22Rv1 (cell line): ENCODE results near the gene SHMT2.
A peak's percentile ranks its signal among the peaks of the same experiment; 100 is the strongest.

Experiments used
- H3K27ac ChIP-seq: fragments of 450-650 bp; 2 replicates; pipeline ENCODE4 v1.5.1; 2017
- CTCF ChIP-seq: fragments of 450-650 bp; IDR thresholded peaks from 2 replicates; pipeline ENCODE4 v1.5.1; 2017; ENCODE audit warnings: mild to moderate bottlenecking
- ZFX ChIP-seq: fragments of 450-650 bp; IDR thresholded peaks from 2 replicates; pipeline ENCODE4 v1.6.1; 2017; ENCODE audit warnings: antibody characterized with exemption, borderline replicate concordance

SHMT2 gene

GRCh38 chr12:57227315-57228115 lies 2.0 kb upstream of the SHMT2 start:
- no peak for TF ChIP-seq CTCF
- TF ChIP-seq ZFX = no peak
- peak overlapping the region; percentile 100 for H3K27ac ChIP-seq

GRCh38 chr12:57229046-57229633 lies 371 bp upstream of the SHMT2 start:
- TF ChIP-seq CTCF = no peak
- TF ChIP-seq ZFX = no peak
- peak overlapping the region; percentile 100 for H3K27ac ChIP-seq

GRCh38 chr12:57230381-57231155 lies 1.1 kb downstream of the SHMT2 start:
- H3K27ac ChIP-seq = peak overlapping the region; percentile 100
- TF ChIP-seq CTCF (no peak), ZFX (no peak)

GRCh38 chr12:57231276-57232021 lies 1.9 kb downstream of the SHMT2 start:
- H3K27ac ChIP-seq = peak overlapping the region; percentile 100
- no peak for TF ChIP-seq ZFX
- TF ChIP-seq CTCF = no peak

- TF ChIP-seq CTCF (no peak), ZFX (no peak)
- peak overlapping the region; percentile 100 for H3K27ac ChIP-seq
These were observed 2.7 kb downstream of the SHMT2 start for GRCh38 chr12:57232156-57232756.

GRCh38 chr12:57233357-57234232 lies 4.1 kb downstream of the SHMT2 start:
- H3K27ac ChIP-seq = peak overlapping the region; percentile 100
- TF ChIP-seq ZFX (no peak), CTCF (no peak)
